ENCODE results near the gene TBXA2R.
"Not testable (repeated sequence)": the region's sequence is repeated elsewhere in the genome, so short reads cannot be mapped to it uniquely, and the experiment has no call there.

Gene TBXA2R

GRCh38 chr19:3570606-3571011 lies 36.1 kb downstream of the TBXA2R start:
- no peak for DNase-seq
- in situ Hi-C loops (cut with MboI; ENCODE audit: low pct_unique_long_range_greater_than_20kb, low sequenced_read_pairs) = no loop called here

GRCh38 chr19:3570042-3570441 lies 36.6 kb downstream of the TBXA2R start:
- DNase-seq; in situ Hi-C loops (cut with MboI; ENCODE audit: low pct_unique_long_range_greater_than_20kb, low sequenced_read_pairs): not testable (repeated sequence)

GRCh38 chr19:3565139-3565538 lies 41.5 kb downstream of the TBXA2R start:
- in situ Hi-C loops (cut with MboI; ENCODE audit: low pct_unique_long_range_greater_than_20kb, low sequenced_read_pairs) = no loop called here
- no peak for DNase-seq

GRCh38 chr19:3563709-3564524 lies 42.8 kb downstream of the TBXA2R start:
- DNase-seq = no peak
- in situ Hi-C loops (cut with MboI; ENCODE audit: low pct_unique_long_range_greater_than_20kb, low sequenced_read_pairs) = no loop called here

- in situ Hi-C loops (cut with MboI; ENCODE audit: low pct_unique_long_range_greater_than_20kb, low sequenced_read_pairs) = no loop called here
- DNase-seq = peak; percentile 92
These were observed 49.0 kb downstream of the TBXA2R start, which contains the start of gene MFSD12 for GRCh38 chr19:3557461-3558248. Gene MFSD12, minus strand, starts transcription at chr19:3557586. Its CDS starts 183 bp downstream, at chr19:3557403.

GRCh38 chr19:3556978-3557460 lies 49.7 kb downstream of the TBXA2R start:
- DNase-seq = no peak
- in situ Hi-C loops (cut with MboI; ENCODE audit: low pct_unique_long_range_greater_than_20kb, low sequenced_read_pairs) = no loop called here

- no peak for DNase-seq
- in situ Hi-C loops (cut with MboI; ENCODE audit: low pct_unique_long_range_greater_than_20kb, low sequenced_read_pairs) = no loop called here
These were observed 50.2 kb downstream of the TBXA2R start for GRCh38 chr19:3556423-3556977.

- in situ Hi-C loops (cut with MboI; ENCODE audit: low pct_unique_long_range_greater_than_20kb, low sequenced_read_pairs) = no loop called here
- DNase-seq = no peak
These were observed 50.8 kb downstream of the TBXA2R start for GRCh38 chr19:3555653-3556422.

- in situ Hi-C loops (cut with MboI; ENCODE audit: low pct_unique_long_range_greater_than_20kb, low sequenced_read_pairs) = no loop called here
- DNase-seq = peak; percentile 57
These were observed 52.2 kb downstream of the TBXA2R start for GRCh38 chr19:3554254-3555083.

GRCh38 chr19:3551792-3552095 lies 54.9 kb downstream of the TBXA2R start:
- in situ Hi-C loops (cut with MboI; ENCODE audit: low pct_unique_long_range_greater_than_20kb, low sequenced_read_pairs) = no loop called here
- DNase-seq = no peak

GRCh38 chr19:3550947-3551791 lies 55.5 kb downstream of the TBXA2R start:
- in situ Hi-C loops (cut with MboI; ENCODE audit: low pct_unique_long_range_greater_than_20kb, low sequenced_read_pairs) = no loop called here
- no peak for DNase-seq

GRCh38 chr19:3549816-3550215 lies 56.9 kb downstream of the TBXA2R start:
- in situ Hi-C loops (cut with MboI; ENCODE audit: low pct_unique_long_range_greater_than_20kb, low sequenced_read_pairs) = no loop called here

GRCh38 chr19:3548606-3549005 lies 58.1 kb downstream of the TBXA2R start:
- DNase-seq = no peak
- in situ Hi-C loops (cut with MboI; ENCODE audit: low pct_unique_long_range_greater_than_20kb, low sequenced_read_pairs) = no loop called here

More at GRCh38 chr19:3549816-3550215, 56.9 kb downstream of the TBXA2R start:
- no peak for DNase-seq

- DNase-seq = no peak
- in situ Hi-C loops (cut with MboI; ENCODE audit: low pct_unique_long_range_greater_than_20kb, low sequenced_read_pairs) = no loop called here
These were observed 58.9 kb downstream of the TBXA2R start for GRCh38 chr19:3547767-3548282.

GRCh38 chr19:3547301-3547731 lies 59.4 kb downstream of the TBXA2R start:
- in situ Hi-C loops (cut with MboI; ENCODE audit: low pct_unique_long_range_greater_than_20kb, low sequenced_read_pairs) = no loop called here
- DNase-seq = no peak

- DNase-seq = no peak
- in situ Hi-C loops (cut with MboI; ENCODE audit: low pct_unique_long_range_greater_than_20kb, low sequenced_read_pairs) = no loop called here
These were observed 60.6 kb downstream of the TBXA2R start for GRCh38 chr19:3546119-3546518.

GRCh38 chr19:3545669-3546034 lies 61.0 kb downstream of the TBXA2R start:
- in situ Hi-C loops (cut with MboI; ENCODE audit: low pct_unique_long_range_greater_than_20kb, low sequenced_read_pairs) = no loop called here
- DNase-seq = no peak
